Ovary (tissue), 9 donors: ENCODE measurements around the gene IFNGR1. TPM values are rescaled to one million over a fixed set of nuclear protein-coding genes. Genes with fewer than 3 reads are reported as not detected.

Experiments
- DNase-seq, 5 donors: peaks; one replicate each; pipeline ENCODE4 v3.0.0-alpha.2; 2019 to 2020
- H3K27ac ChIP-seq, 2 donors: fragments of 200-600 bp; one replicate each; pipeline versions ENCODE4 v1.5.1 to v1.8.0; 2019 to 2022
- H3K27me3 ChIP-seq: fragments of 200-600 bp; one replicate; pipeline ENCODE4 v1.8.0; 2022
- H3K36me3 ChIP-seq: fragments of 200-600 bp; sonication (generic); one replicate; pipeline ENCODE4 v1.5.1; 2019
- H3K4me1 ChIP-seq: one replicate; pipeline ENCODE4 v1.8.1; 2013; ENCODE audit warnings: mild to moderate bottlenecking, moderate library complexity; ENCODE audit not compliant: insufficient read depth
- H3K4me3 ChIP-seq: fragments of 200-600 bp; sonication (generic); one replicate; pipeline ENCODE4 v1.5.1; 2017
- H3K9me3 ChIP-seq, 2 donors: fragments of 200-600 bp in 1 of 2; sonication (generic) in 1 of 2; one replicate each; pipeline versions ENCODE4 v1.5.1 to v1.8.1; 2013 to 2019; ENCODE audit warnings: mild to moderate bottlenecking in 1 of 2, moderate library complexity in 1 of 2
- EP300 ChIP-seq: sonication (generic); formaldehyde crosslinking; IDR thresholded peaks from one replicate; pipeline ENCODE4 v1.6.1; 2017; ENCODE audit warnings: antibody characterized with exemption
- POLR2A ChIP-seq: fragments of 450-650 bp; IDR thresholded peaks from one replicate; pipeline ENCODE4 v1.6.1; 2017; ENCODE audit warnings: antibody characterized with exemption, mild to moderate bottlenecking, moderate library complexity
- WGBS, 3 donors: extraction: QIAGEN DNeasy Blood & Tissue Kit in 1 of 3; methylation state at CpG; one replicate each; pipeline versions ENCODE4 v1.1.5 to v1.1.7; 2013 to 2017; 5-methylcytosine and 5-hydroxymethylcytosine counted together
- intact Hi-C, 4 donors: fragments of 100-400 bp; cut with DNase I; formaldehyde crosslinking; loops; one replicate each; pipeline versions ENCODE4 v1.11.0 to v1.15.1; 2022 to 2023
- polyA plus RNA-seq, 2 donors: library from polyadenylated mRNA; stranded (reverse); fragments of 200-250 nt in 1 of 2; fragments of 350-450 nt in 1 of 2; fragmentation: Illumina TruSeq in 1 of 2; extraction: RNeasy Lipid Tissue Mini Kit (QIAGEN cat#74804) in 1 of 2; gene quantifications; one replicate each; pipeline ENCODE4 v1.2.3, GENCODE V29; 2013 to 2014
- total RNA-seq, 7 donors: library from RNA; depleted of rRNA in 2 of 7; stranded (reverse); fragments of >200 nt in 2 of 7; fragmentation: NEBNext Ultra II Directional in 3 of 7; extraction: Animal tissue kit (Norgen Biotek cat#: 25700) in 3 of 7; gene quantifications; one replicate each; pipeline versions ENCODE4 v1.1.0 to v1.2.4, GENCODE V29; 2016 to 2023
- TF ChIP-seq, protein P1 (sequence below), 3 donors: fragments of 450-650 bp in 2 of 3; fragments of 200-600 bp in 1 of 3; IDR thresholded peaks; one replicate each; pipeline versions ENCODE4 v1.5.1 to v1.8.0; 2016 to 2022; ENCODE audit warnings: antibody characterized with exemption in 3 of 3, mild to moderate bottlenecking in 1 of 3
- donor health status: DM: no; HTN: no; CAD: no; lungs with moderate emphysema.
- donor health status: DM: no; HTN: no; CAD: no.
- donor health status: Bipolar disorder and iron deficiency.
- donor health status: DM: yes; HTN: yes; CAD: no.
- donor health status: DM: no; HTN: no; CAD: no.
- donor health status: DM: yes; HTN: yes; CAD: no.

The IFNGR1 gene
- total and polyA plus RNA-seq, 9 donors, result 37.1 to 95.2 (median 55.5) TPM

DNA sequence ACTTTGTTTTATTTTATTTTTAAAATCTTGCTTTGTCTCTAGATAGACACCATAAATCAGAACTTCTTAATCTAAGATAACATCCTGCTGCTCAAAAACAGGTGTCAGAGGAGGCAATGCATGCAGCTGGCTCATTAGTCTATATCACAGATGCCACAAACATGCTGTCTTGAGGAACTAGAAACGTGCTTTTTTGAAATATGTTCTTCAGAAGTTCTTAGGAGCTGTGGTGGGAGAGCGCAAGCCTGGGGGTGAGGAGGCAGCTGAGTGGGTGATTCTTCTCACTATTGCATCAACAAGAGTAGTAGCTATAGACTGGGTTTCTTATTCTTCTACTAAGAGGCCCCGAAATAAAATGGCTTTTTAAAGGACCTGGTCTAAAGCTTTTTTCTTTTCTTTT lies 69.1 kb downstream of the IFNGR1 start:
- no peaks in the 10 kb centered on the region for H3K27me3 ChIP-seq
- WGBS, 3 donors, result 68 to 77% (median 70%) methylated on average over 3 of the region's 3 CpGs
- no peaks in the 10 kb centered on the region for H3K36me3 ChIP-seq
- H3K4me3 ChIP-seq, result no peak overlapping the region
- no peaks in the 10 kb centered on the region for H3K4me1 ChIP-seq
- no peak for DNase-seq
- intact Hi-C loops, result no loop called here
- TF ChIP-seq, protein P1, sequence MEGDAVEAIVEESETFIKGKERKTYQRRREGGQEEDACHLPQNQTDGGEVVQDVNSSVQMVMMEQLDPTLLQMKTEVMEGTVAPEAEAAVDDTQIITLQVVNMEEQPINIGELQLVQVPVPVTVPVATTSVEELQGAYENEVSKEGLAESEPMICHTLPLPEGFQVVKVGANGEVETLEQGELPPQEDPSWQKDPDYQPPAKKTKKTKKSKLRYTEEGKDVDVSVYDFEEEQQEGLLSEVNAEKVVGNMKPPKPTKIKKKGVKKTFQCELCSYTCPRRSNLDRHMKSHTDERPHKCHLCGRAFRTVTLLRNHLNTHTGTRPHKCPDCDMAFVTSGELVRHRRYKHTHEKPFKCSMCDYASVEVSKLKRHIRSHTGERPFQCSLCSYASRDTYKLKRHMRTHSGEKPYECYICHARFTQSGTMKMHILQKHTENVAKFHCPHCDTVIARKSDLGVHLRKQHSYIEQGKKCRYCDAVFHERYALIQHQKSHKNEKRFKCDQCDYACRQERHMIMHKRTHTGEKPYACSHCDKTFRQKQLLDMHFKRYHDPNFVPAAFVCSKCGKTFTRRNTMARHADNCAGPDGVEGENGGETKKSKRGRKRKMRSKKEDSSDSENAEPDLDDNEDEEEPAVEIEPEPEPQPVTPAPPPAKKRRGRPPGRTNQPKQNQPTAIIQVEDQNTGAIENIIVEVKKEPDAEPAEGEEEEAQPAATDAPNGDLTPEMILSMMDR (IDR thresholded peaks at IDR 0.05), result no peak
- no peak for TF ChIP-seq POLR2A
- H3K27ac ChIP-seq, result no peak overlapping the region
- H3K9me3 ChIP-seq, result no peaks in the 10 kb centered on the region

DNA sequence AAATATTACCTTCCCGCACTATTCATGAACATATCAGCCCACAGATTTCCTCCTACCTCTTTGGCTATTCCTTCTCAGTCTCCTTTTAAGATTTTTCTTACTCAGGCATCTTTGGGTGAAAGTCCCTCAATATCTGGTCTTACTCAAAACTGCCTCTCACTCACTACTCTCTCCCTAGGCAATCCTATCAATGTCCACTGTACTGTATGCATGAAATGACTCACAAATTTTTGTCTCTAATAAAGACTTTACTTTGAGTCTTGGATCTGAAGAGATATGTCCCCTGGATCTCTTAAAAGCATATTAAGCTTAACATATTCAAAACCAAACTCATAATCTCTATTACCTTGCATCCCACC lies 70.2 kb downstream of the IFNGR1 start:
- H3K27ac ChIP-seq, result no peak overlapping the region
- 29 to 90% (median 74%) methylated on average over 1 of the region's 1 CpG for WGBS, 3 donors
- TF ChIP-seq EP300, result no peak
- TF ChIP-seq POLR2A, result no peak
- TF ChIP-seq, protein P1 (IDR thresholded peaks at IDR 0.05), result no peak
- no peak overlapping the region for H3K4me3 ChIP-seq
- no peaks in the 10 kb centered on the region for H3K9me3 ChIP-seq
- H3K4me1 ChIP-seq, result no peaks in the 10 kb centered on the region
- no peaks in the 10 kb centered on the region for H3K27me3 ChIP-seq
- H3K36me3 ChIP-seq, result no peaks in the 10 kb centered on the region
- no peak for DNase-seq
- intact Hi-C loops, result no loop called here

DNA sequence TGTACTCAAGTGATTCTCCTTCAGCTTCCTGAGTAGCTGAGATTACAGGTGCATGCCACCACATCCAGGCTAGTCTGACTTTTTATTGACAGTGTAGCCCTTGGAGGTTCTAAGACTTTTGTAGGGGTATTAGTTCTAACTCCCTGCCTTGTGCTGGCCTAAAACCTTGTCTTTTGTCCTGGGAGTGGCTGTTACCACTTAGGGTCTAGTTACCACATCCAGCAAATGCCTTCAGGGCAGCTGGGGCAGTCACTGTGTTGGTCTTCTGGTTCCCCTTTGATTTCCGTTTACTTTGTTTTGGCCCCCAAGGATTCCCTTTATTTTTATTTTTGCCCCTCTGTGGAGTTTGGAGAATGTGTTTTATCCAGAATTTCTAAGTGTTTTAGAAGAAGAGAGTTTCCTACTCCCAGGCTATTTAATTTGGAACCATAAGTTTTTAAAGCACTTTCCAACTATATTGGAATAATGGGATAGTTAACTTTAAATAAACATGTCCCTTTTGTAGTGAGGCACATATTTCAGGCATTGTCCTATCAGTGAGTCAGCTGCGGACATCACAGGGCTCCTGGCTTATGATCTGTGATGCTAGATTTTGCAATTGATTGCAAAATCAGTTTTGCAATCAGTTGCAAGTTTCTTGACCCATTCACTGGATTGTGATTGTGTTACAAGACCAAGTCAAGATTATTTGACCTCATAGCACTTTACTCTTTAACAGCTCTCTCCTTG lies 70.7 kb downstream of the IFNGR1 start:
- TF ChIP-seq EP300 (no peak), POLR2A (no peak)
- TF ChIP-seq, protein P1 (IDR thresholded peaks at IDR 0.05), result no peak
- 81 to 83% (median 83%) methylated on average over 2 of the region's 2 CpGs for WGBS, 3 donors
- DNase-seq, result no peak
- Histone ChIP-seq H3K27me3 (no peaks in the 10 kb centered on the region), H3K9me3 (no peaks in the 10 kb centered on the region), H3K36me3 (no peaks in the 10 kb centered on the region), H3K27ac (no peak overlapping the region), H3K4me3 (no peak overlapping the region), H3K4me1 (no peaks in the 10 kb centered on the region)
- intact Hi-C loops, result no loop called here

Other genes with a start within 250 kb of the IFNGR1 start
- gene IL20RA, start 174.4 kb downstream of the IFNGR1 start, total RNA-seq, result 10 to 100 TPM in 1 of 7 donors, 1 to 10 TPM in 6; 2.6 to 19.3 (median 5.9) TPM
- 1 to 10 TPM; 2.2 to 5.8 TPM for gene IL20RA, start 174.4 kb downstream of the IFNGR1 start, polyA plus RNA-seq
- gene IL22RA2, start 45.7 kb downstream of the IFNGR1 start, total RNA-seq, result not detected
- gene IL22RA2, start 45.7 kb downstream of the IFNGR1 start, polyA plus RNA-seq, result not detected